ENCODE data around the gene SNRPA. TPM values are rescaled to one million over a fixed set of nuclear protein-coding genes. Genes with fewer than 3 reads are reported as not detected.
A peak's percentile ranks its signal among the peaks of the same experiment; 100 is the strongest.

The SNRPA gene
- total RNA-seq, 1 experiment from 2014 or later = 162 TPM

GRCh38 chr19:40741527-40742390 lies 9.2 kb upstream of the SNRPA start:
- in situ Hi-C loops (cut with HindIII; ENCODE audit: low sequenced_read_pairs) = no loop called here
- DNase-seq (ENCODE audit: low spot score) = peak; percentile 26

- in situ Hi-C loops (cut with HindIII; ENCODE audit: low sequenced_read_pairs) = no loop called here
- peak; percentile 40 for DNase-seq (ENCODE audit: low spot score)
Observed at GRCh38 chr19:40742477-40742876, 8.5 kb upstream of the SNRPA start.

- in situ Hi-C loops (cut with HindIII; ENCODE audit: low sequenced_read_pairs) = no loop called here
- DNase-seq (ENCODE audit: low spot score) = no peak
Observed at GRCh38 chr19:40742886-40743285, 8.1 kb upstream of the SNRPA start.

- in situ Hi-C loops (cut with HindIII; ENCODE audit: low sequenced_read_pairs) = no loop called here
- no peak for DNase-seq (ENCODE audit: low spot score)
Observed at GRCh38 chr19:40743926-40744325, 7.1 kb upstream of the SNRPA start.

GRCh38 chr19:40744554-40745401 lies 6.2 kb upstream of the SNRPA start:
- peak; percentile 14 for DNase-seq (ENCODE audit: low spot score)
- in situ Hi-C loops (cut with HindIII; ENCODE audit: low sequenced_read_pairs) = no loop called here

GRCh38 chr19:40745402-40745780 lies 5.6 kb upstream of the SNRPA start:
- in situ Hi-C loops (cut with HindIII; ENCODE audit: low sequenced_read_pairs) = no loop called here
- peak; percentile 2 for DNase-seq (ENCODE audit: low spot score)

- no peak for DNase-seq (ENCODE audit: low spot score)
Observed at GRCh38 chr19:40747536-40747935, 3.5 kb upstream of the SNRPA start.

GRCh38 chr19:40750058-40750873 lies 737 bp upstream of the SNRPA start, which contains the start of gene ACTMAP:
ACTMAP (minus strand) TSS chr19:40750477; CDS start chr19:40749803, 674 bp downstream.
- DNase-seq (ENCODE audit: low spot score) = peak; percentile 100
- in situ Hi-C loops (cut with HindIII; ENCODE audit: low sequenced_read_pairs) = no loop called here

More at GRCh38 chr19:40747536-40747935, 3.5 kb upstream of the SNRPA start:
- in situ Hi-C loops (cut with HindIII; ENCODE audit: low sequenced_read_pairs) = no loop called here

GRCh38 chr19:40752257-40752781 lies 1.3 kb downstream of the SNRPA start:
- no peak for DNase-seq (ENCODE audit: low spot score)
- in situ Hi-C loops (cut with HindIII; ENCODE audit: low sequenced_read_pairs) = no loop called here

GRCh38 chr19:40754611-40755247 lies 3.7 kb downstream of the SNRPA start:
- no peak for DNase-seq (ENCODE audit: low spot score)
- in situ Hi-C loops (cut with HindIII; ENCODE audit: low sequenced_read_pairs) = no loop called here

GRCh38 chr19:40755248-40755624 lies 4.2 kb downstream of the SNRPA start:
- in situ Hi-C loops (cut with HindIII; ENCODE audit: low sequenced_read_pairs) = no loop called here

GRCh38 chr19:40755791-40756190 lies 4.8 kb downstream of the SNRPA start:
- DNase-seq (ENCODE audit: low spot score) = no peak
- in situ Hi-C loops (cut with HindIII; ENCODE audit: low sequenced_read_pairs) = no loop called here

More at GRCh38 chr19:40755248-40755624, 4.2 kb downstream of the SNRPA start:
- no peak for DNase-seq (ENCODE audit: low spot score)

- in situ Hi-C loops (cut with HindIII; ENCODE audit: low sequenced_read_pairs) = no loop called here
- DNase-seq (ENCODE audit: low spot score) = no peak
Observed at GRCh38 chr19:40756502-40757110, 5.6 kb downstream of the SNRPA start.

- in situ Hi-C loops (cut with HindIII; ENCODE audit: low sequenced_read_pairs) = no loop called here
Observed at GRCh38 chr19:40758491-40758890, 7.5 kb downstream of the SNRPA start.

GRCh38 chr19:40759352-40759751 lies 8.3 kb downstream of the SNRPA start:
- DNase-seq (ENCODE audit: low spot score) = no peak
- in situ Hi-C loops (cut with HindIII; ENCODE audit: low sequenced_read_pairs) = no loop called here

More at GRCh38 chr19:40758491-40758890, 7.5 kb downstream of the SNRPA start:
- no peak for DNase-seq (ENCODE audit: low spot score)

GRCh38 chr19:40762754-40763470 lies 11.9 kb downstream of the SNRPA start:
- in situ Hi-C loops (cut with HindIII; ENCODE audit: low sequenced_read_pairs) = no loop called here
- no peak for DNase-seq (ENCODE audit: low spot score)

- DNase-seq (ENCODE audit: low spot score) = no peak
- in situ Hi-C loops (cut with HindIII; ENCODE audit: low sequenced_read_pairs) = no loop called here
Observed at GRCh38 chr19:40763526-40763925, 12.5 kb downstream of the SNRPA start.

- in situ Hi-C loops (cut with HindIII; ENCODE audit: low sequenced_read_pairs) = no loop called here
- DNase-seq (ENCODE audit: low spot score) = no peak
Observed at GRCh38 chr19:40763963-40764362, 13.0 kb downstream of the SNRPA start.
